H1 (cell line): Measurements from ENCODE around the gene RAB11FIP3. TPM values are rescaled to one million over a fixed set of nuclear protein-coding genes. Genes with fewer than 3 reads are reported as not detected.

ENCODE experiments used
- ATF2 ChIP-seq: IDR thresholded peaks from 2 replicates; pipeline ENCODE4 v1.6.1; 2012; ENCODE audit warnings: low read length, inconsistent platforms
- BRCA1 ChIP-seq: IDR thresholded peaks from 2 replicates; pipeline ENCODE4 v1.6.1; 2012; ENCODE audit warnings: low read depth, low read length, improper control_type of control experiment
- CBX5 ChIP-seq: fragments of 300-800, 300-1000 bp; sonication (generic); IDR thresholded peaks from 2 replicates; pipeline ENCODE4 v1.7.1; 2016; ENCODE audit warnings: antibody characterized with exemption, low read length, low read depth
- CHD1 ChIP-seq: IDR thresholded peaks from 2 replicates; pipeline ENCODE4 v1.6.1; 2012; ENCODE audit warnings: low read depth, low read length, improper control_type of control experiment
- EP300 ChIP-seq, 2 experiments: IDR thresholded peaks; 1 replicate in 1 of 2; 2 replicates in 1 of 2; pipeline ENCODE4 v1.6.1; 2011 to 2012; ENCODE audit warnings: low read depth in 2 of 2, low read length in 2 of 2, mild to moderate bottlenecking in 2 of 2, borderline replicate concordance in 1 of 2, inconsistent platforms in 1 of 2, moderate library complexity in 1 of 2
- FOSL1 ChIP-seq: IDR thresholded peaks from 2 replicates; pipeline ENCODE4 v1.6.1; 2011; ENCODE audit warnings: mild to moderate bottlenecking, low read depth, low read length, moderate library complexity; ENCODE audit not compliant: insufficient read depth
- HDAC2 ChIP-seq, 2 experiments: fragments of 300-600 bp in 1 of 2; sonication (generic) in 1 of 2; IDR thresholded peaks; 2 replicates each; pipeline ENCODE4 v1.6.1; 2011 to 2012; ENCODE audit warnings: low read depth in 2 of 2, low read length in 2 of 2, mild to moderate bottlenecking in 2 of 2, moderate library complexity in 2 of 2, borderline replicate concordance in 1 of 2, inconsistent platforms in 1 of 2
- JUN ChIP-seq: IDR thresholded peaks from 2 replicates; pipeline ENCODE4 v1.6.1; 2011; ENCODE audit warnings: low read depth, mild to moderate bottlenecking, improper control_type of control experiment, low read length
- KDM1A ChIP-seq: fragments of 200-600, 300-600 bp; sonication (generic); IDR thresholded peaks from 2 replicates; pipeline ENCODE4 v1.7.1; 2016; ENCODE audit warnings: mild to moderate bottlenecking, low read length, borderline replicate concordance
- KDM4A ChIP-seq: IDR thresholded peaks from one replicate; pipeline ENCODE4 v1.7.1; 2012; ENCODE audit warnings: low read depth, mild to moderate bottlenecking, moderate library complexity, low read length, inconsistent platforms; ENCODE audit not compliant: severe bottlenecking
- NRF1 ChIP-seq: IDR thresholded peaks from 2 replicates; pipeline ENCODE4 v1.6.1; 2011; ENCODE audit warnings: mild to moderate bottlenecking, low read depth, low read length, improper control_type of control experiment
- PHF8 ChIP-seq: fragments of 200-600 bp; sonication (generic); conservative IDR thresholded peaks from 2 replicates; pipeline ENCODE4 v1.7.1; 2012; ENCODE audit warnings: low read depth, mild to moderate bottlenecking, inconsistent platforms, low read length, moderate library complexity
- POLR2AphosphoS5 ChIP-seq: IDR thresholded peaks from 2 replicates; pipeline ENCODE4 v1.6.1; 2011; ENCODE audit warnings: low read depth, low read length
- RBBP5 ChIP-seq: IDR thresholded peaks from 2 replicates; pipeline ENCODE4 v1.7.1; 2012; ENCODE audit warnings: low read depth, mild to moderate bottlenecking, inconsistent platforms, low read length, moderate library complexity, borderline replicate concordance
- RXRA ChIP-seq: IDR thresholded peaks from 2 replicates; pipeline ENCODE4 v1.6.1; 2011; ENCODE audit warnings: low read depth, mild to moderate bottlenecking, low read length, moderate library complexity; ENCODE audit not compliant: insufficient read depth
- SIN3A ChIP-seq, 2 experiments: IDR thresholded peaks in 1 of 2; conservative IDR thresholded peaks in 1 of 2; 2 replicates each; pipeline ENCODE4 v1.6.1; 2011 to 2012; ENCODE audit warnings: low read length in 2 of 2, improper control_type of control experiment in 1 of 2, low read depth in 1 of 2, mild to moderate bottlenecking in 1 of 2
- SP2 ChIP-seq: IDR thresholded peaks from 2 replicates; pipeline ENCODE4 v1.6.1; 2012; ENCODE audit warnings: mild to moderate bottlenecking, low read length, inconsistent platforms
- SRF ChIP-seq: IDR thresholded peaks from 2 replicates; pipeline ENCODE4 v1.6.1; 2011; ENCODE audit warnings: mild to moderate bottlenecking, low read depth, low read length, moderate library complexity
- SUZ12 ChIP-seq: fragments of 200-600 bp; sonication (generic); IDR thresholded peaks from 2 replicates; pipeline ENCODE4 v1.6.1; 2012; ENCODE audit warnings: mild to moderate bottlenecking, inconsistent platforms, low read length, moderate library complexity, mixed read lengths
- TEAD4 ChIP-seq: IDR thresholded peaks from 2 replicates; pipeline ENCODE4 v1.6.1; 2012; ENCODE audit warnings: low read depth, low read length, inconsistent platforms, mixed read lengths
- YY1 ChIP-seq: IDR thresholded peaks from 2 replicates; pipeline ENCODE4 v1.6.1; 2011; ENCODE audit warnings: low read depth, mild to moderate bottlenecking, low read length
- polyA plus RNA-seq, 7 experiments: library from polyadenylated mRNA; depleted of rRNA in 3 of 7; stranded (reverse) in 5 of 7; unstranded in 2 of 7; fragments of >200 nt in 5 of 7; fragments of 200-250 nt in 2 of 7; gene quantifications; 1 replicate in 5 of 7; 2 replicates in 1 of 7; 4 replicates in 1 of 7; pipeline versions ENCODE4 v1.2.1 to v1.2.3, GENCODE V29; 2011 to 2013; ENCODE audit warnings: missing spikeins in 2 of 7, mixed read lengths in 2 of 7
- total RNA-seq: library from RNA; stranded (reverse); fragmentation: NEBNext Ultra II Directional; extraction: Animal tissue kit (Norgen Biotek cat#: 25700); gene quantifications from 2 replicates; pipeline ENCODE4 v1.2.1, GENCODE V29; 2021

The RAB11FIP3 gene
- total and polyA plus RNA-seq, 2 of the 8 experiments (the other 6 are each of a cell fraction or from before 2014, with no cell fraction given) = 9.3 to 35.2 TPM

GRCh38 chr16:527015-527903, 101.8 kb downstream of the RAB11FIP3 start, which contains the start of gene CAPN15 (continued):
- TF ChIP-seq SUZ12 = no peak
- TF ChIP-seq ATF2 = no peak
- TF ChIP-seq CHD1 = no peak
- peak; percentile 77; the same call in 1 of the 2 replicates for TF ChIP-seq RBBP5
- peak; percentile 63 for TF ChIP-seq KDM4A
- TF ChIP-seq SP2 = no peak
- no peak for TF ChIP-seq RXRA
- 0 out of 4 replicates have a peak, but pooled peaks of 1 of the 2 experiments have one; percentile 22 for TF ChIP-seq SIN3A (conservative IDR thresholded peaks at IDR 0.05 in 1 of 2, IDR thresholded peaks at IDR 0.05 in 1 of 2; ENCODE audit: low read depth in 1 of 2, low read length in 2 of 2)
- no peak for TF ChIP-seq YY1
- no peak for TF ChIP-seq BRCA1
- TF ChIP-seq JUN = no peak
- TF ChIP-seq EP300 (IDR thresholded peaks at IDR 0.05; ENCODE audit: borderline replicate concordance in 1 of 2, low read depth in 2 of 2, low read length in 2 of 2) = no peak
- TF ChIP-seq FOSL1 = peak; percentile 94
- no peak for TF ChIP-seq KDM1A
- no peak for TF ChIP-seq TEAD4
- TF ChIP-seq SRF = no peak
- TF ChIP-seq NRF1 = no peak
- TF ChIP-seq POLR2AphosphoS5 = no peak; the same call in 1 of the 2 replicates
- no peak for TF ChIP-seq HDAC2 (IDR thresholded peaks at IDR 0.05; ENCODE audit: borderline replicate concordance in 1 of 2, low read depth in 2 of 2, low read length in 2 of 2)
- TF ChIP-seq PHF8 = peak; percentile 86
- TF ChIP-seq CBX5 = no peak
